COLO829 (cell line): ENCODE data around the gene GATA2.

Source experiments
- DNase-seq: peaks from one replicate; pipeline ENCODE4 v3.0.0; 2012; ENCODE audit warnings: low spot score

The GATA2 gene

DNA sequence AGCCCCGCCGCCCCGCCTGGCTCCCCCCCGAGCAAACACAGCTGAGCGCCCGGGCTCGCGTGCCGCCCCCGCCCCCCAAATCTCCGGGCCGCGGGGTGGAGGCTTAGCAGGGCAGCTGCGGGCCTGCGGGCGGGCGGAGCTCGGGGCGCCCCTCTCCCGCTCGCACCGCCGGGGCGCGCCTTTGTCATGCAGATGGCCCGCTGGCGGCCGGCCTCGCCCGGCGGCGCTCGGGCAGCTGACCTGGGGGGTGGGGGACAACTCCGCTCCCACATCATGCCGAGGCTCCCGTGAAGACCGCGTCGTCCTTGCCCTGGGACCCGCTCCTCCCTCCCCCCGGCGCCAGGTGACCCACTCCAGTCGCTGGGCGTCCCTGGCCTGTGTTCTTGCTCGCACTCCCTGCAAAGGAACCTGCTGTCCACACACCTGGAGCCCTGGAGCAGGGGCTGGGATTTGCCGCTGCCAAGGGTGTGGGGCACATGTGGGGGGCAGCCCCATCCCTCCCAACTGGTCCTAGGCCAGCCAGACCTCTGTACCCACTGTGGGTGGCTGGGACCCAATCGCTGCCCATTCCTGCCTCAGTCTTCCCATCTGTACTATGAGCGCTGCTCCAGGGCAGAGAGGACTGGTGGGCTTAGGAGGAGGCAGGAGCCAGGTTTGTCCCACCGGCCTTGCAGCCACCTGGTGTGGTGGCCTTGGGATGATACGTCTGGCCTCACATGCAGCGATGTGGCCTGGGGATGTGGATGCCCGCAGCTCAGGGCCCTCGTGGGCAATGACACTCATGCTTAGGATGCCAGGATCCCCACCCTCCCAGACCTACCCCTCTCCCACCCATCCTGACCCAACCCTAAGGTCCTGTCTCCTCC is 59.8 kb downstream of the GATA2 start:
- no peak for DNase-seq

DNA sequence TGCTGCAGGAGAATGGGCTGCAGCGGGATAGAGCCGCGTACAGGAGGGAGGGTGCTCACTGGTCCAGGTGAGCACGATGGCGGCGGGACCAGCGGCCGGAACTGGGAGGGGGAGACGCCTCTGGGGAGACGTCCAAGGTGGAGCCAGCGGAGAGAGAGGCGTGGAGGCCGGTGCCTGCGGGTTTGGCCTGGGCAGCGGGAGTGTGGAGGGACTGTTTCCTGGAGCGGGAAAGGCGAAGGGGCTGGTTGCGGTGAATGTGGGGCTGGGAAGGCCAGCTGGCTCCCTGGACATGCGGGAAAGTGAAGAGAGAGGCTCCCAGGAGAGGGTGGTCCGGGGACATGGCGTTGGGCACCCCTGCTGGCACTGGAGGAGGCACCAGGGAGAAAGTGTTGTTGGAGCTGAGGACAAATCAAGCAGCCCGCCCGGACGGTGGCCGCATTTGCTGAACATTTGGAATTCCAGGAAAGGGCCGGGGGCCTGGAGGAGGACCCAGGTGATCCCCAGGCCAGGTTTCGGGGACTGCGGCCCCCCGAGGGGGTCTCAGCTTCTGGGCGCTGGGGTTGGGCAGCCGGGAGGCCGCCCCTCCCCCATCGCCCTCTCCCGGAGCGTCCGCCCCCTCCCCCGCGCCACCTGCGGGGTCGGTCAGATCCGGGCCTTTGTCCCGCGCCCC is 60.6 kb downstream of the GATA2 start:
- no peak for DNase-seq

DNA sequence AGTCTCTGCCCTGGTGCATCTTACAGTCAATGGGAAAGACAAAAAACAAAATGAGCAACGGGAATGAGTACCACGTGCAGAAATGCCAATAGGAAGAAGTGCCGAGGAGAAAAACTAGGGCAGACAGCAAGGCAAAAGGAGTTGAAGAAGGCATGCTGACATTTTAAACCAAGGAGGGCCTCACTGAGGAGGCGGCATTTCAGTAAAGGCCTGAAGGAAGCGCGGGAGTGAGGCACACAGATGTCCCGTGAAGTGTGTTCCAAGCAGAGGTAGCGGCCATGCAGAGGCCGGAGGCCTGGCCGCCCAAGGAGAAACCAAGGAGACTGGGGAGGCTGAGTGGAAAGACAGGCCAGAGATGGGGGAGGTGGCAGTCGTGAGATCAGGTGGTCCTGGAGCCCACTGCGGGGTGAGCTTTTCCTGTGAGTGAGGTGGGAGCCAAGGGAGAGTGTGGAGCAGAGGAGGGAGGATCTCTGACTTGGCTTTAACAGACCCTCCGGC is 61.1 kb downstream of the GATA2 start:
- no peak for DNase-seq

DNA sequence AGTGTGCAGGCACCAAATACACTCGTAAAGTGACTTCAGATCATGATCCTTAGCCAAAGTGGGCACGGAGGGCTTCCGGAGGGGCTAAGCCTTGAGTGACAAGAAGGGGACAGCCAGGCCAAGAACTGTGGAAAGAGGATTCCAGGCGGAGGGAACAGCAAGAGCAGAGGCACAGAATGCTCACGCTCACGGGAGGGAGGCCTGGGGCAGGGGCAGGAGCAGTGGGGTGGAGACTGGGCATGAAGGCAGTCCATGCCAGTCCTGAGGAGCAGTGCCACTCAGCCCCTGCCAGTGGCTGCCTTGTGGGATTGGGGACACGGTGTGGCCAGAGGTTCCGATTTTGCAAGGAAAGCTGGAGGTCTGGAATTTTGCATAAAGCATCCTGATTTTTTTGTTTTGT is 62.3 kb downstream of the GATA2 start:
- DNase-seq: no peak

DNA sequence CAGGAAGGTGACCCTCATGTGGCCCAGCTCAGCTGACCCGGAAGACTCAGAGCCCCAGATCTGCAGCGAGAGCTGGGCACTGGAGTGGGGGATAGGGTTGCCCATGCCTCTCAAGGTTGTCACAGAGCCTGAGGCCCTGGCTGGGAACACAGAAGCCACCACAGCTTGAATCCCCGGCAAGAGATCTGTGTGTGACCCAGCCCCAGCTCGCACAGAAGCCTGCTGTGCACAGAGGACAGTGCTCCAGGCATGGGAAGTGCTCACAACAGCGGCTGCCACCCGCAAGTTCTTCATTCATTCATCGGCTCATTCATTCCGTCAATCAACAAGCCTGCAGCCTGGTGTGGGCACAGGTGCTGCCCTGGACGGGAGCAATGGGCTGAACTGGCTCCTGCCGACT is 62.7 kb downstream of the GATA2 start:
- no peak for DNase-seq

DNA sequence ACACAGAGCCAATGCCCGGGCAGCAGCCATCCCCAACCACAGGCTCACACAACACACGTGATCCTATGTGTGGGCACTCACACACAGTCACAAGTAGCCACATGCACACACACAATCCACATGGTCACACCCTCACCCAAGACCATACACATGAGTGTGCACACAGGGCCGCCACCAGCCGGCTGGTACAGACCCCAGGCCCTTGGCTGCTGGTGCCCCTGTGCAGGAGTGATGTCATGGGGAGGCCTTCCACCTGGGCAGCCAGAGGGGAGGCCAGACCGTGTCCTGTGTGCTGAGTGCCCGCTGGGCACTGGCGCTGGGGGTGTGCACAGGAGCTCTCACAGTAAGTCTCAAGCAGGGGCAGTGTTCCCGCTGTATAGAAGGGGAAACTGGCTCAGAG is 63.2 kb downstream of the GATA2 start:
- no peak for DNase-seq
